Endodermal cell (in vitro differentiated cells): Measurements from ENCODE around the gene GALK2. TPM values are rescaled to one million over a fixed set of nuclear protein-coding genes. Genes with fewer than 3 reads are reported as not detected.
"Not testable (repeated sequence)": the region's sequence is repeated elsewhere in the genome, so short reads cannot be mapped to it uniquely, and the experiment has no call there.

Experiments used
- DNase-seq: peaks from one replicate; pipeline ENCODE4 v3.0.0-alpha.2; 2017
- H3K27ac ChIP-seq: 2 replicates; pipeline ENCODE4 v1.5.1; 2013; ENCODE audit warnings: mild to moderate bottlenecking, low read depth, low read length, moderate library complexity
- H3K27me3 ChIP-seq: 2 replicates; pipeline ENCODE4 v1.6.1; 2013; ENCODE audit warnings: mild to moderate bottlenecking, low read length, moderate library complexity; ENCODE audit not compliant: insufficient read depth, control insufficient read depth, poor library complexity, severe bottlenecking
- H3K36me3 ChIP-seq: 2 replicates; pipeline ENCODE4 v1.7.0; 2013; ENCODE audit warnings: mild to moderate bottlenecking, low read length, moderate library complexity; ENCODE audit not compliant: control insufficient read depth, insufficient read depth
- H3K4me1 ChIP-seq: one replicate; pipeline ENCODE4 v1.7.0; 2013; ENCODE audit warnings: low read length; ENCODE audit not compliant: control insufficient read depth, insufficient read depth
- H3K4me3 ChIP-seq: 2 replicates; pipeline ENCODE4 v1.5.1; 2013; ENCODE audit warnings: mild to moderate bottlenecking, low read length, moderate library complexity
- H3K9ac ChIP-seq: 2 replicates; pipeline ENCODE4 v1.6.1; 2013; ENCODE audit warnings: mild to moderate bottlenecking, low read length, moderate library complexity; ENCODE audit not compliant: poor library complexity, severe bottlenecking; ENCODE audit errors: extremely low read depth
- H3K9me3 ChIP-seq: 2 replicates; pipeline ENCODE4 v1.6.1; 2013; ENCODE audit warnings: mild to moderate bottlenecking, low read length, moderate library complexity; ENCODE audit not compliant: control insufficient read depth
- H3K27ac Mint-ChIP-seq: 2 replicates; pipeline ENCODE4 v1.8.0; 2020; ENCODE audit warnings: mixed read lengths
- H3K27me3 Mint-ChIP-seq: 2 replicates; pipeline ENCODE4 v1.8.0; 2021; ENCODE audit warnings: mild to moderate bottlenecking, mixed read lengths; ENCODE audit not compliant: insufficient read depth
- H3K36me3 Mint-ChIP-seq: 2 replicates; pipeline ENCODE4 v1.8.0; 2020; ENCODE audit warnings: low read depth, mixed read lengths
- H3K4me1 Mint-ChIP-seq: 2 replicates; pipeline ENCODE4 v1.8.0; 2020; ENCODE audit warnings: mixed read lengths
- H3K4me3 Mint-ChIP-seq: 2 replicates; pipeline ENCODE4 v1.8.0; 2020; ENCODE audit warnings: mild to moderate bottlenecking, moderate library complexity, mixed read lengths
- H3K9me3 Mint-ChIP-seq: 2 replicates; pipeline ENCODE4 v1.8.0; 2020; ENCODE audit warnings: mild to moderate bottlenecking, mixed read lengths
- CTCF ChIP-seq: fragments of 200-600 bp; sonication (generic); conservative IDR thresholded peaks from 2 replicates; pipeline ENCODE4 v1.5.0; 2021; ENCODE audit warnings: antibody characterized with exemption, mild to moderate bottlenecking
- WGBS, 2 experiments: methylation state at CpG; one replicate each; pipeline versions ENCODE4 v1.1.5 to v1.1.7; 2013; ENCODE audit warnings: missing lambda C conversion rate in 2 of 2, mixed read lengths in 1 of 2; ENCODE audit not compliant: insufficient coverage in 1 of 2, insufficient read length in 1 of 2; 5-methylcytosine and 5-hydroxymethylcytosine counted together
- total RNA-seq, 2 donors: library from RNA; stranded (reverse); fragmentation: NEBNext Ultra II Directional in 1 of 2; extraction: Animal tissue kit (Norgen Biotek cat#: 25700) in 1 of 2; gene quantifications; 2 replicates in 1 of 2; 3 replicates in 1 of 2; pipeline ENCODE4 v1.2.1, GENCODE V29; 2021

Gene GALK2
- total RNA-seq, 2 donors from 2014 or later = 13.4 to 19.1 TPM

- no peaks in the 10 kb centered on the region for H3K36me3 ChIP-seq
- WGBS, 2 experiments = 92 to 100% methylated on average over 2 of the region's 3 CpGs
- H3K27me3 ChIP-seq = no peaks in the 10 kb centered on the region
- H3K4me1 ChIP-seq = no peaks in the 10 kb centered on the region
- DNase-seq = no peak
- peaks cover 8% of the 10 kb centered on the region for H3K36me3 Mint-ChIP-seq
- no peaks in the 10 kb centered on the region for H3K4me1 Mint-ChIP-seq
- no peak overlapping the region for H3K4me3 ChIP-seq
- H3K4me3 Mint-ChIP-seq = no peak overlapping the region
- H3K27ac Mint-ChIP-seq = no peak overlapping the region
- no peaks in the 10 kb centered on the region for H3K27me3 Mint-ChIP-seq
- no peak overlapping the region for H3K9ac ChIP-seq
- H3K9me3 ChIP-seq = no peaks in the 10 kb centered on the region
- TF ChIP-seq CTCF = no peak
- no peak overlapping the region for H3K27ac ChIP-seq
- H3K9me3 Mint-ChIP-seq = no peaks in the 10 kb centered on the region
Observed at GRCh38 chr15:49168016-49168415, 2.0 kb upstream of the GALK2 start.

GRCh38 chr15:49171790-49172189 lies 1.7 kb downstream of the GALK2 start:
- TF ChIP-seq CTCF = no peak
- no peak overlapping the region for H3K4me3 Mint-ChIP-seq
- Histone ChIP-seq H3K27ac (no peak overlapping the region), H3K9ac (no peak overlapping the region), H3K36me3 (peaks cover 8% of the 10 kb centered on the region), H3K4me3 (no peak overlapping the region), H3K4me1 (no peaks in the 10 kb centered on the region), H3K27me3 (no peaks in the 10 kb centered on the region), H3K9me3 (peaks cover 17% of the 10 kb centered on the region)
- peaks cover 18% of the 10 kb centered on the region for H3K9me3 Mint-ChIP-seq
- no peaks in the 10 kb centered on the region for H3K27me3 Mint-ChIP-seq
- H3K36me3 Mint-ChIP-seq = peaks cover 18% of the 10 kb centered on the region
- H3K4me1 Mint-ChIP-seq = no peaks in the 10 kb centered on the region
- DNase-seq = no peak
- WGBS, 2 experiments = 95 to 97% methylated on average over 9 to 12 of the region's 12 CpGs
- H3K27ac Mint-ChIP-seq = no peak overlapping the region

GRCh38 chr15:49174902-49175301 lies 4.9 kb downstream of the GALK2 start:
- no peak overlapping the region for H3K4me3 Mint-ChIP-seq

GRCh38 chr15:49175582-49176397 lies 5.7 kb downstream of the GALK2 start:
- H3K36me3 Mint-ChIP-seq = peaks cover 22% of the 10 kb centered on the region
- H3K9me3 Mint-ChIP-seq = peaks cover 19% of the 10 kb centered on the region
- 94 to 100% methylated on average over 1 to 5 of the region's 6 CpGs for WGBS, 2 experiments

More at GRCh38 chr15:49174902-49175301, 4.9 kb downstream of the GALK2 start:
- peaks cover 12% of the 10 kb centered on the region for H3K36me3 ChIP-seq
- no peaks in the 10 kb centered on the region for H3K27me3 ChIP-seq
- H3K4me1 Mint-ChIP-seq = no peaks in the 10 kb centered on the region
- H3K27ac ChIP-seq = no peak overlapping the region
- 84 to 96% methylated on average over 2 to 3 of the region's 3 CpGs for WGBS, 2 experiments
- peaks cover 19% of the 10 kb centered on the region for H3K9me3 Mint-ChIP-seq
- no peak for DNase-seq
- peaks cover 17% of the 10 kb centered on the region for H3K9me3 ChIP-seq
- H3K9ac ChIP-seq = no peak overlapping the region
- peaks cover 22% of the 10 kb centered on the region for H3K36me3 Mint-ChIP-seq
- H3K27ac Mint-ChIP-seq = no peak overlapping the region
- no peak for TF ChIP-seq CTCF
- H3K27me3 Mint-ChIP-seq = no peaks in the 10 kb centered on the region
- no peak overlapping the region for H3K4me3 ChIP-seq
- H3K4me1 ChIP-seq = no peaks in the 10 kb centered on the region

More at GRCh38 chr15:49175582-49176397, 5.7 kb downstream of the GALK2 start:
- H3K27me3 ChIP-seq, H3K4me3 Mint-ChIP-seq, H3K4me1 ChIP-seq, H3K27ac Mint-ChIP-seq, H3K4me3 ChIP-seq, H3K27ac ChIP-seq, DNase-seq, H3K4me1 Mint-ChIP-seq, H3K27me3 Mint-ChIP-seq, H3K9ac ChIP-seq: not testable (repeated sequence)
- peaks cover 17% of the 10 kb centered on the region for H3K9me3 ChIP-seq
- H3K36me3 ChIP-seq = peaks cover 12% of the 10 kb centered on the region
